Activated T-cell treated with anti-CD3 and anti-CD28 coated beads, Interleukin-2, amount 50 U/mL, for 72 hours (primary cell): ENCODE data around the gene PEX6. TPM values are rescaled to one million over a fixed set of nuclear protein-coding genes. Genes with fewer than 3 reads are reported as not detected.

ENCODE experiments used
- ATAC-seq, 2 donors: fragments of 150-1000 bp; cut with Tn5 transposase; replicated peaks in 1 of 2; 2 replicates each; pipeline ENCODE4 v1.10.0; 2021; ENCODE audit warnings: moderate library complexity in 2 of 2, mild to moderate bottlenecking in 1 of 2
- DNase-seq, 2 donors: peaks; one replicate each; pipeline ENCODE4 v3.0.0; 2021 to 2022; ENCODE audit warnings: mixed read lengths in 1 of 2
- H3K27ac Mint-ChIP-seq: one replicate; pipeline ENCODE4 v1.8.0; 2022; ENCODE audit warnings: mild to moderate bottlenecking, moderate library complexity, mixed read lengths
- H3K27me3 Mint-ChIP-seq: one replicate; pipeline ENCODE4 v1.8.0; 2022; ENCODE audit warnings: low read depth, mixed read lengths
- H3K36me3 Mint-ChIP-seq, 2 donors: one replicate each; pipeline ENCODE4 v1.8.0; 2022; ENCODE audit warnings: mixed read lengths in 2 of 2, mild to moderate bottlenecking in 1 of 2; ENCODE audit not compliant: insufficient read depth in 2 of 2
- H3K4me1 Mint-ChIP-seq: one replicate; pipeline ENCODE4 v1.8.0; 2022; ENCODE audit warnings: low read depth, mixed read lengths
- H3K4me3 Mint-ChIP-seq, 2 donors: one replicate each; pipeline ENCODE4 v1.8.0; 2022; ENCODE audit warnings: mild to moderate bottlenecking in 2 of 2, mixed read lengths in 2 of 2, moderate library complexity in 2 of 2
- H3K9me3 Mint-ChIP-seq, 2 donors: one replicate each; pipeline ENCODE4 v1.8.0; 2022; ENCODE audit warnings: mixed read lengths in 2 of 2
- total RNA-seq, 2 donors: library from RNA; stranded (reverse); gene quantifications; one replicate each; pipeline ENCODE4 v1.2.3, GENCODE V29; 2022

The PEX6 gene
- total RNA-seq, 2 donors from 2014 or later: 28.0 to 31.5 TPM

DNA sequence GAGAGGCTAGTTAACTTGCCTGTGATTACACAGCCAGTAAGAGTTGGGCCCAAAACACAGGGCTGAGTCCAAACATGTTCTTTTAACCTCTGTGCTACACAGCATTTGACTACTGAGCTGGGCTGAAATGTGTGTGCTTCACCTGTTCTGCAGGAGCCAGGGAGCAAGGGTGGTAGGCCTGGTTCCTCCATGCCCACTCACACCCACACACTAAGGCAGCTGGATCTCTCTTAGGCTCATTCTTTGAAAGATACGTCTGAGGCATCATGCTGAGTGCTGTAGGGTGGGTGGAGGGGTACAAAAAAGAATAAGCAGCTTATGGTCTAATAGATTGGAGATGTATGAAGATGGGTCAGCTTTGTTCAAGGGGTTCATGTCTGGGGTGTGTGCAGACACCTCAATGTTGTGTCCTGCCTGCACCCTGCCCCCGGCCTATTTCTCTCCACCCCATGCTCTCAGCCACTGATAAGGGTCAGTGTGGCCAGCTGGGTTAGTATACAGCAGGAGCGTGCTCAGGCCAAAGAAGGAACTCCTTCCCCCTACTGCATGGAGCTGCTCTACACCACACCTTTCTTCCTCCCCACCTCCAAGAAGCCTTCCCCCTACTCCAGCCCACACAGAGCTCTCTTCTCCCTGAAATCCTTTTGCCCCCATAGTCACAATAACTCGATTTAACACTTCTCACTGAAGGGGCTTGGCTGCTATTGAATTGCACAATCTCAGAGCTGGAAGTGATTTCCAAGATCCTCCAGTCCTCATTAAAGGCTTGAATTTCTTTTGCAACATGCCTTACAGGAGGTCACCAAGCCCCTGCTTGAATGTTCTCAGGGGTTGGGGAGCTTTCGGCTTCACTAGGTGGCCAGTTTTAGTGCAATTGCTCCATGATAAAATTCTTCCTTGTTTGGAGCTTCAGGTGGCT, 8.8 kb upstream of the PEX6 start:
- Mint-ChIP-seq H3K36me3 (peaks cover 5% of the 10 kb centered on the region in 2 donors), H3K27me3 (no peaks in the 10 kb centered on the region), H3K4me3 (peak overlapping the region in 1 of 2 donors; percentile 81), H3K4me1 (peaks cover 43% of the 10 kb centered on the region), H3K27ac (no peak overlapping the region), H3K9me3 (no peaks in the 10 kb centered on the region)
- no peak for ATAC-seq
- DNase-seq: no peak

DNA sequence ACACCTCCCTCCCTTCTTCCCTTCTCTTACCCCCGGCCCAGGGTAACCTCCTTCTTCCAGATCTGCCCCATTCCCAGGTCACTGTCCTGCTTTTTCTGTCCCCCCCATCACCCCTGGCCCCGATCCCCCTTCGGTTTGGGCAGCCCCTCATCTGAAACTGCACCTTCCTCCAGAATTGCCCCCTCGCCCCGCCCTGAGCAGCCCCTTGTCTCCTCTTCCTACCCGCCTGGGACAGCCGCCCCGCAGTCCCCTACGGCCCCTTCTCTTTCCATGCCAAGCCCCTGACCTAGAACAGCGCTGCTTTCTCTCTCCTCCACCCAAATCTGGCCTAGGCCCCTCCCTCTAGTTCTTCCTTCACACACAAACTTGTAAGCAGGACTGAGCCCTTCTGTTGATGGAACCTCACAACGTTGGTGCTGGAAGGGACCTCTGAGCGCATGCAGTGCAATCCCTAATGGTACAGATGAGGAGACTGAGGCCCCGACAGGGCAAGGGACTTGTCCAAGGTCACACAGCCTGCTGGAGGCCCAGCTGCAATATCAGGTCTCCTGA, 6.0 kb upstream of the PEX6 start:
- Mint-ChIP-seq H3K36me3 (peaks cover 2 to 5% of the 10 kb centered on the region in 2 donors), H3K4me3 (peak overlapping the region; percentile 81 to 99), H3K27ac (peak overlapping the region; percentile 26), H3K27me3 (no peaks in the 10 kb centered on the region), H3K9me3 (no peaks in the 10 kb centered on the region), H3K4me1 (peaks cover 45% of the 10 kb centered on the region)
- ATAC-seq (no peak), DNase-seq (peak in 1 of 2 donors; percentile 19)

DNA sequence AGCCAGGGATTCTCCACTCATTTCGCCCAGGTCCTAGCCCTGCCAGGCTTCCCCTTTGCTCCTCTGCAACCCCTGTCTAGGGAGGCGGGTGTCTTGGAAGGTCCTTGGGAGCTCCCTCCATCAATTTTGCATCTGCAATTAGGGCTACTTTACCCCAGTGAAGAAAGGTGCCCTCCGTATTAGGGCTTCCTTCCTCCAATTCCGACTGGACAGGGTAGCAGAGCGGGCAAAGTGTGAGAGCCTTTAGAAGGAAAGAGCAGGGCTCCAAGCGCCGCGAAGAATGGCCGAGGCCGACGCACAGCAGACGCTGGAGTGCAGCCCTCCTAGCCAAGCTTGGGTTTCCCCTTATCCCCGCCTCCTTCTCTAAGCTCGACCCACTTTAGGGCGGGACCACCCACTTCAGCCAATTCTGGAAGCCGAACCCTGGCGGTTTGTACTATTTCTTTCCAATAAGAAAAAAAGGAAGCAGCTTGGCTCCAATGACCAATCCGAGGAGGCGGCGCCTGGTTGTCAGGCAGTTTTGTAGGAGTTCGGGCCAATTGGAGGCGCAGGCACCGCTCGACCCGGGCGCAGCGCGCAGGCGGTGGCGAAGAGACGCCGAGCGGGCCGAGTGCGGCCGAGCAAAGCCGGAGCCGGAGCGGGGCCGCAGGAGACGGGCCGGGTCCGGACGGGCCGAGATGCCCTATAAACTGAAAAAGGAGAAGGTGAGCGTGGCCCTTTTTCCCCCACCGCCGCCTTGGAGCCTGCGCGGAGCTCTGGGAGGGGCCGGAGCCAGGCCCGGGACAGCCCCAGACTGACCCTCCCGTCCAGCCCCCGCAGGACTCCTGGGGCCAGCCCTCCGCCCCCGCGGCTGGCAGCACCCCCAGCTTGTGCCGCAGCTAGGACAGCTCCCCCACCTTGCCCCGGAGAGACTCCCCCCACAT, 5.3 kb upstream of the PEX6 start, which contains the start of gene PPP2R5D:
TSS of gene PPP2R5D (plus strand) at position 570 of the 923 bp plus-strand sequence. CDS start at position 678, 108 bp downstream.
- Mint-ChIP-seq H3K4me3 (peak within 1 kb of the TSS; percentile 81 to 99), H3K9me3 (no peaks in the 10 kb centered on the region), H3K27ac (peak within 1 kb of the TSS; percentile 71), H3K36me3 (peaks cover 2 to 5% of the 10 kb centered on the region in 2 donors), H3K4me1 (peaks cover 52% of the 10 kb centered on the region), H3K27me3 (no peaks in the 10 kb centered on the region)
- DNase-seq (peak; percentile 96 to 98), ATAC-seq (peak; percentile 92 to 94)

DNA sequence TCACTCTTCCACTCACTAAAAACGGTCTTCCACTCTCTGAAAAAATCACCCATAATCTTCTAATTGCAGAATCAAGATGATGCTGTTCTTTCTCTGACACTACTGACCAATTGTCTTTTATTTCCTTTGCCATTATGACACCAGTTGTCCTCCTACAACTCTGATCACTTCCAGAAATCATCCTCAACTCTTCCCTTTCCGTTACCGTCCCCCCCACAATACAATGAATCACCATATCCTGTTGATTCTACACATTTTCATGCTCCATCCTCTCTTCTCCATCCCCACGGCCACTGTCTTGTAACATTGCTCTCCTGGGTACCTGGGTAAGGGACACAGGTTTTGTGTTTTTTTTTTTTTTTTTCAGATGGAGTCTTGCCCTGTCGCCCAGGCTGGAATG, 2.9 kb upstream of the PEX6 start:
- ATAC-seq: no peak
- Mint-ChIP-seq H3K4me3 (no peak overlapping the region), H3K27ac (peak overlapping the region; percentile 7), H3K4me1 (peaks cover 49% of the 10 kb centered on the region), H3K9me3 (no peaks in the 10 kb centered on the region), H3K27me3 (no peaks in the 10 kb centered on the region), H3K36me3 (peaks cover 3 to 6% of the 10 kb centered on the region in 2 donors)
- no peak for DNase-seq

DNA sequence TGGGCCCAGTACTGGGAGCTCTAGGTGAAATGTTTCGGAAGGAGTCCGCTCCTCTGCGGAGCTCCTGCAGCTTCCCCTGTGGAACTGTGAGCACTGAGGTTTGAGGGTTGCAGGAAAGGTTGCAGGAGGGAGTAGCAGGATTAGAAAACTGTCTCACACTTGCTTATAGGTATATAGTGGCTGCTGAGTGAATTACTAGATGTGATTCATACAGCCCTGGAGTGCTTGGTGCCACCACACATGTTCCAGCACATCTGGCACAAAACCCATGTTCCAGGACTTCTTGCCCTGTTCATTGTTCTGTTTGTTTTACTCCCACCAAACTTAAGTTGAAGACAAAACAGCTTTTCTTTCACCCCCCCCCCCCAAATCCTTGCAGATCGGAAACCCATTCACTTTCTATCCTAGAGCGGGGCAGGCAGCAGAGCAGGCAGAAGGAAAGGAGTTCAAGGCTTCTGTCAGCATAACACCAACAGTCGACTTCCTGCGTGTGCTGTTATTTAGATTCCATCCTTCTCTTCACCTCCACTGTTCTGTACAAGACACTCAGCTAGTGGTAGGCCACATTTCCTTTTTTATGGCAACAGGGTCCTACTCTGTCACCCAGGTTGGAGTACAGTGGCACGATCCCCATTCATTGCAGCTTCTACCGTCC, 669 bp upstream of the PEX6 start:
- DNase-seq: no peak
- peak; percentile 33 to 36 for ATAC-seq

DNA sequence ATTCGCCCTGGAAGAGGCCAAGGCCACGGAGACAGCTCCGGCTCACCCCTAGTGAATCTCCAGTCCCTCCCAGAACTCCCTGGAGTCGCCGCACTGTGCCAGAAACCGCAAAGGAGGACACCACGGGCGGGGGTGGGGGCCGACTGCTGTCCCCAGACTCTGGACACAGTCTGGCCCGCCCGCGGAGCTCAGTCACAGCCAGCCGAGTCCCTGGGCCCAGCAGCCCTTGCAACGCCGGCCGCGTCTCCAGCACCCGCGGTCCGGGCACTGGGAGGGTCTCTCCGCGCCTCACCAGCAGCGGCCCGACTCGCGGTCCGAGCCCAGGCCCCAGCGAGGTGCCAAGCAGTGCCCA, 518 bp downstream of the PEX6 start:
- Mint-ChIP-seq H3K4me1 (peaks cover 47% of the 10 kb centered on the region), H3K9me3 (no peaks in the 10 kb centered on the region), H3K27me3 (no peaks in the 10 kb centered on the region), H3K27ac (peak overlapping the region; percentile 88), H3K4me3 (peak overlapping the region; percentile 90 to 91), H3K36me3 (peaks cover 2 to 10% of the 10 kb centered on the region in 2 donors)
- ATAC-seq (peak in 1 of 2 donors; percentile 1), DNase-seq (peak in 1 of 2 donors; percentile 16)

More for the DNA sequence above, 669 bp upstream of the PEX6 start:
- peak overlapping the region; percentile 92 for H3K27ac Mint-ChIP-seq
- peaks cover 2 to 10% of the 10 kb centered on the region in 2 donors for H3K36me3 Mint-ChIP-seq
- peak overlapping the region; percentile 91 to 96 for H3K4me3 Mint-ChIP-seq
- H3K4me1 Mint-ChIP-seq: peaks cover 53% of the 10 kb centered on the region
- H3K9me3 Mint-ChIP-seq: no peaks in the 10 kb centered on the region
- no peaks in the 10 kb centered on the region for H3K27me3 Mint-ChIP-seq

DNA sequence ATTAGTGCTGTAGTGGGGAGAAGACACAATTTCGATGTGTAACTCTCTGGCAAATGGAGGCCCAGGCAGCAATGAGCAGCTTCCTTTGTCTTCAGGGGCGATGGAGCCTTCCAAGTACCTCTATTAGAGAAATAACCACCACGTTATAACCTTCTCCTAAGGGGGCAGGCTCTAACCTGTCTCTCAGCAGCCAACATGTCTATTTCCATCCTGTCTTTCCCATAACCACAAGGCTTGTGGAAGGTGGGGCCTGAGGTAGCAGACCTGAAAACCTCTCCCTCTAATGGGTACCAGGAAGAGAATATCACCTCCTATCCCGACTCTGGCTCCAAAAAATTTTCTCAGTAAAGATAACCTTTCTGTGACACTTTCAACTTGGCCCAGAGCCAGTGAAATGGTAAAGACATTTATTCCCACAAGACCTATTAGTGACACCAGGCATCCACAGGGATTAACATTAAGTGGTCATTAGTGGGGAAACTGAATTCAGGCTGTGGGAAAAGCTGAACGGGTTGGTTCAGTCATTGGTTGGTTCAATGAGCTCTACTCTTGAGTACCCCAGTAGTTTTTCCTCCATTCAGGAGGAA, 4.0 kb downstream of the PEX6 start:
- H3K27me3 Mint-ChIP-seq: no peaks in the 10 kb centered on the region
- peak overlapping the region in 1 of 2 donors; percentile 38 for H3K4me3 Mint-ChIP-seq
- H3K4me1 Mint-ChIP-seq: peaks cover 53% of the 10 kb centered on the region
- DNase-seq (no peak), ATAC-seq (no peak)
- H3K27ac Mint-ChIP-seq: no peak overlapping the region
- H3K9me3 Mint-ChIP-seq: no peaks in the 10 kb centered on the region
- peaks cover 4 to 12% of the 10 kb centered on the region in 2 donors for H3K36me3 Mint-ChIP-seq

DNA sequence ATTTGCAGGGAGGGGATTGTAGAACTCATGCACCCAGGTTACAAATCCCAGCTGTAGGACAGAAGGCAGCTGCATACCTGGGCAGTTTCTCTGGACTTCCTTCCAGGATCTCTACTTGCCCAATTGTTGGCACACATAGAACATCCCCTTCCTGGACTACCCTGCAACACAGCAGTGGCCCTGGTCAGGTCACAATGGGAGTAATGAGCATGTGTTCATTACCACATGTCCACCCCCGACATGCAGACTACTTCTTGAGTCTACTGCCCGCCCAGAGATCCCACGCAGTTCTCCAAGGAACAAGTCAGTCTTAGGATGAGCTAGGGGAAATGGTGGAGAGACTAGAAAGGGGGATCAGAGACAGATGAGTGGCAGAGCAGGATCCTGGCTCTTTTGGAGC, 5.1 kb downstream of the PEX6 start:
- Mint-ChIP-seq H3K27me3 (no peaks in the 10 kb centered on the region), H3K4me3 (no peak overlapping the region), H3K36me3 (peaks cover 4 to 14% of the 10 kb centered on the region in 2 donors), H3K9me3 (no peaks in the 10 kb centered on the region), H3K27ac (no peak overlapping the region), H3K4me1 (peaks cover 44% of the 10 kb centered on the region)
- ATAC-seq: no peak
- DNase-seq: no peak

DNA sequence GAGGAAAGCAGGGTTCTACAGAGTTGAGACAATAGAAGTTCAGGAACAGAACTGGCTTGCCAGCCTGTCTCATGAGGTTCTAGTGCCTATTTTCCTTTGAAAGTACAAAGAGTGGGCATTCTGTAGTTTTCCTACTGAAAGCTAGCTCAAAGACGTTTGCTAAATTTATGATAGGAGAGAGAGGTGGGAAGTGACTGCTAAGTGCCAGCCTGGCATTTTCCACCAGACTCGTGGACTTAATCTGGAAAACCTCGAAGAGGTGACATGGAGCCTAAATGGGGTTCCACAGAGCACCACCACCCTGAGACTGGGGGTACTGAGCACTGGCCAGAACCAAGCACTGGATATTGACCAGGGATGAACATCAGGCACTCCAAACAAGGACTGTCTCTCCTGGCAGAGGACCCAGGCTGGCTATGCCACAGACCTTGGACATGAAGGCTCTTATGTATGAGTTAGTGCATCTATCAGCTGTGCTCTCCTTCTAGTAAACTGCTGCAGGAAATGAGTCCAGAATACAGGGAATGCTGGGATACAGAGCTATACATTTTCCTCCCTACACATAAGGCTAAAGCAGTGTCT, 7.1 kb downstream of the PEX6 start:
- ATAC-seq (no peak), DNase-seq (no peak)
- Mint-ChIP-seq H3K27me3 (no peaks in the 10 kb centered on the region), H3K9me3 (no peaks in the 10 kb centered on the region), H3K4me3 (no peak overlapping the region), H3K4me1 (peaks cover 31% of the 10 kb centered on the region), H3K36me3 (peaks cover 2 to 10% of the 10 kb centered on the region in 2 donors), H3K27ac (no peak overlapping the region)

DNA sequence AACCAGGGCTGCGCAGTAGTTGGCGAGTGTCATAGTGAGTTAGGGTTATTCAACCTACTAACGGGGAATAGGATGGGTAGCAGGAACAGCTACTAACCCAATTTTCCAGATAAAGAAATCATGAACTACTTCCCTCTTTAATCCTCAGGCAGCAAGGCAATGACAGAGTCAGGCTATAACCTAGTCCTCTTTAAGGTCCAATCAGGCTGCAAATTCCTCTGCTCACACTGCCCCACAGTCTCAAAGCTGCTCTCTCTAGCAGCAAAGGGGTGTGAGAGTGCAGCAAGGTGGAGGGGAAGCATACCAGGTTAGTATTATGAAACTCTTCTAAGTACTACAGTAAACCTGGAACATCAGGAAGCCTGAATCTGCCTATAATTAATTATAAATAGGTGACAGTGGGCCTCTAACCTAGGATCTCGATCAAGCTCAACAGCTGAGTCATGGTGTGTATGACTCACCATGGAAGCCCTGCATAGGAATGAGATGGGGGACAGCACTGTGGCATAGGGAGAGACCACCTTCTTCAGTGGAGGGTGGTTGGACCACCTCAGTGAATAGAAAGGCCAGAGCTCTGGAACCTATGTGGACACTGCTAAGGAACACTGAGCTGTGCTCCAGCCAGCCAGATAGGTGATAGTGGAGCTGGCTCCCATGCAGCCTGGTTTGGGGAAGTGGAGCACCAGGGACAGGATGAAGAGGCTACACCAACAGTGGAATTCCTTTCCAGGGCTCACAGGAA, 7.9 kb downstream of the PEX6 start:
- peak in 1 of 2 donors; percentile 70 for ATAC-seq
- Mint-ChIP-seq H3K36me3 (peaks cover 2 to 10% of the 10 kb centered on the region in 2 donors), H3K9me3 (no peaks in the 10 kb centered on the region), H3K27me3 (no peaks in the 10 kb centered on the region), H3K4me3 (no peak overlapping the region), H3K27ac (peak overlapping the region; percentile 2), H3K4me1 (peaks cover 23% of the 10 kb centered on the region)
- no peak for DNase-seq

DNA sequence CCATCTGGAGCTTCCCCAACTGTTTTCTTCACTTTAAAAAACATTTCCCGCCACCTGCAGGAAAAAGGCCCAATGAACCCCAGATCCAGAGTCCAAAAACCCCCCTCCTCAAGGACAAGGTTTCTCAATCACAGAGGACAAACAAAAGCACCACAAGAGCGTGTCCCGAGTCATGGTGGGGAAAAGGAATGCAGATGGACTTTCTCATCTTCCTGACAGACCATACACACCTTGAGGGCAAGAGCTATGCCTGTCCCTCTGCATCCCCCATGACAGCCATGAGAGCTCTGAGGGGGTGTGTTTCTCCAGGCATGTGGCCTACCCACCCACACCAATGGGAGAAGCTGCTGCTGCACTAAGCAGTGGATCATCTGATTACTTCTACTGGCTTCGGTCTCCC, 9.0 kb downstream of the PEX6 start:
- Mint-ChIP-seq H3K9me3 (no peaks in the 10 kb centered on the region), H3K36me3 (peaks cover 2 to 10% of the 10 kb centered on the region in 2 donors), H3K4me3 (no peak overlapping the region), H3K4me1 (peaks cover 12% of the 10 kb centered on the region), H3K27me3 (no peaks in the 10 kb centered on the region), H3K27ac (no peak overlapping the region)
- DNase-seq: no peak
- no peak for ATAC-seq
